HG03342 (cell line): Measurements from ENCODE around the gene GRIP1.

Source experiments
- ATAC-seq: cut with Tn5 transposase; IDR thresholded peaks from one replicate; pipeline ENCODE4 v1.9.1; 2021; ENCODE audit warnings: mild to moderate bottlenecking, moderate library complexity; ENCODE audit not compliant: unreplicated experiment

GRIP1 gene

GRCh38 chr12:66692986-66693385, 14.1 kb upstream of the GRIP1 start:
- no peak for ATAC-seq

- no peak for ATAC-seq
These were observed 13.3 kb upstream of the GRIP1 start for GRCh38 chr12:66692170-66692569.

- no peak for ATAC-seq
These were observed 10.1 kb upstream of the GRIP1 start for GRCh38 chr12:66688846-66689439.

DNA sequence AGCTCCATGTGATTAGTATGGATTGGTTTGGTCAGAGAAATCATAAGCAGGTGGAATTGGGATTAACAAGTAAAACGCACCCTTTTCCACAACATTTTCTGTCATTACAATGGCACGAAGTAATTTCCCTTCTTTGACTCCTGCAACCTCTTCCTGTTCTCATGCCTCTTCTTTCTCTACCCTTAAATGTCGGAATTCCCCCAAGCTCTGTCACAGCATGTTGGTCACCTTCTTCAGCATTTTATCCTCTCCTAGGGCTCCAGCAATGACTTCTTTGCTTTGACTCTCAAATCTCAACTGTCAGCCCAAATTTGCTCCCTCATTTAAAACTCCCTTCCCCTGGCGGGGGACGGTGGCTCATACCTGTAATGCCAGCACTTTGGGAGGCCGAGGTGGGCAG, 5.3 kb upstream of the GRIP1 start:
- ATAC-seq, result no peak

DNA sequence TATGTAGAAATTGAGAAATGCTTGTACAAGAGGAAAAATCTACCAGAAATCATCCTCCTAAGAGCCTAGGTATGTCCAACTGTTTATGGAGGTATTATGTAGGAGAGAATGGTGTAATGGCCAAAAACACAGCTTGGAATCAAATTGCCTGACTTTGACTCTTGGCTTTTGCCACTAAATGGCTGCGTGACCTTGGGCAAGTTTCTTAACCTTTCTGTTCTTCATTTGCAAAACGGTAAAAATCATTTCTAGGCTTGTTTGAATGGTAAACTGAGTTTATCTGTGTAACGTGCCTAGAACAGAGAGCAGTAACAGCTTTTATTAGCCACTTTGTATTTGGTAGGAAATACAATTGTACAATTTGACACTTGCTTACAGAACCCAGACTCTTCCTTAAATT, 4.9 kb upstream of the GRIP1 start:
- no peak for ATAC-seq

DNA sequence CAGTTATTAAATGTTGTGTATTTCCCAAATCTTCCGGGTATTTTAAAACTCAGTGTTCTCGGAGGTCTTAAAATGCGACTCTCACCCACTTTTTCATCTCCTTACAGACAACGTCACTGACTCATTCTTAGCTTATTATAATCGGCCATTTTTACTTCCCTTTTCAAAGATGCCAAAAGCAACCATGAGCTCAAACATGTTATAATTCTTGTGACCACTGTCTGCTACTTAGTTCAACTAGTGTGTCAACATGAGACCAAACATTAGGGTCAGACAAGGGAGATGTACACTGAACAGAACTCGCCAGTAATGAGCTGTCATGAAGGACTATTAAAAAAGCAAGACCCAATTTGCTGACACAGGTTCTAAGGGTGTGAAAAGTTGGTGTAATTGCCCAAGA, 4.2 kb upstream of the GRIP1 start:
- no peak for ATAC-seq

GRCh38 chr12:66679461-66680084, 697 bp upstream of the GRIP1 start:
- no peak for ATAC-seq

GRCh38 chr12:66676241-66676640, 2.6 kb downstream of the GRIP1 start:
- ATAC-seq, result no peak

GRCh38 chr12:66674495-66675122, 4.3 kb downstream of the GRIP1 start:
- no peak for ATAC-seq

- no peak for ATAC-seq
These were observed 9.3 kb downstream of the GRIP1 start for GRCh38 chr12:66669541-66669940.

GRCh38 chr12:66668311-66668710, 10.6 kb downstream of the GRIP1 start:
- ATAC-seq, result no peak

- no peak for ATAC-seq
These were observed 11.0 kb downstream of the GRIP1 start for GRCh38 chr12:66667906-66668305.

DNA sequence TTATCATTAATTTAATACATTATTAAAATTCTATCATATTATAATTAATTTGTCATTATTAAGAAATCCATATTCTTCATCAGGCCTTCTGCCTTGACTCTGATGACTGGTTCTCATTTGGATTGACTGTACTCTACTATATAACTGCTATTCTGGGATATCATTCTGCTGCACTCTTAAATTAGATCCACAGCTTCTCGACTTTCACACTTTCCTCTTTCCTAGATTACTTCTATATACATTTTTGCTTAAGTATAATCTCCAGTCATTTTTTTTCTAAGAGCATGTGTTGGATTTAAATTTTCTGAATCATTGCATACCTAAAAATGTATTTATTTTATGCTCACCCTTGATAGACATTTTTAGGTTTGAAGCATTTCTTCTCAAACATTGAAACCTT, 12.4 kb downstream of the GRIP1 start:
- no peak for ATAC-seq

- ATAC-seq, result no peak
These were observed 13.4 kb downstream of the GRIP1 start for GRCh38 chr12:66665435-66665985.

GRCh38 chr12:66664076-66664475, 14.8 kb downstream of the GRIP1 start:
- ATAC-seq, result no peak

- no peak for ATAC-seq
These were observed 15.3 kb downstream of the GRIP1 start for GRCh38 chr12:66663611-66664010.

- ATAC-seq, result no peak
These were observed 16.1 kb downstream of the GRIP1 start for GRCh38 chr12:66662729-66663128.

- no peak for ATAC-seq
These were observed 16.7 kb downstream of the GRIP1 start for GRCh38 chr12:66662179-66662578.

DNA sequence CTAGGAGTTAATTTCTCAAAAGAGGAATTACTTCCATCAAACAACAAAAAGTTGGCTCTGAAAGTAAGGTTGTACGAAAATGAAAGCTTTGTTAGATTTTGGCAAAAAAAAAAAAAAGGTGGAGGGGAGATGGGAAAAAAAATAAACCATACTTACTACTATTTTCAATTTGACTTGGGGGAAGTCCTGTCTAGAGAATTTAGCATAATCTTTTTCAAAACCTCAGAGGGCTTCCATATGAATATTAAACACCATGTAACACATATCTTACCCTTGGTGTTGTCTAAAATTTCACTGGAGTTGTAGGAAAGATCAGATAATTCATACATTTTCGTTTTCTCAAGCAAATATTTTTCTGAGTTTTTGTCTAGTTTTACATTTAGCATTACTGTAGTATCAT, 17.5 kb downstream of the GRIP1 start:
- no peak for ATAC-seq

GRCh38 chr12:66653796-66654195, 25.1 kb downstream of the GRIP1 start:
- ATAC-seq, result no peak

DNA sequence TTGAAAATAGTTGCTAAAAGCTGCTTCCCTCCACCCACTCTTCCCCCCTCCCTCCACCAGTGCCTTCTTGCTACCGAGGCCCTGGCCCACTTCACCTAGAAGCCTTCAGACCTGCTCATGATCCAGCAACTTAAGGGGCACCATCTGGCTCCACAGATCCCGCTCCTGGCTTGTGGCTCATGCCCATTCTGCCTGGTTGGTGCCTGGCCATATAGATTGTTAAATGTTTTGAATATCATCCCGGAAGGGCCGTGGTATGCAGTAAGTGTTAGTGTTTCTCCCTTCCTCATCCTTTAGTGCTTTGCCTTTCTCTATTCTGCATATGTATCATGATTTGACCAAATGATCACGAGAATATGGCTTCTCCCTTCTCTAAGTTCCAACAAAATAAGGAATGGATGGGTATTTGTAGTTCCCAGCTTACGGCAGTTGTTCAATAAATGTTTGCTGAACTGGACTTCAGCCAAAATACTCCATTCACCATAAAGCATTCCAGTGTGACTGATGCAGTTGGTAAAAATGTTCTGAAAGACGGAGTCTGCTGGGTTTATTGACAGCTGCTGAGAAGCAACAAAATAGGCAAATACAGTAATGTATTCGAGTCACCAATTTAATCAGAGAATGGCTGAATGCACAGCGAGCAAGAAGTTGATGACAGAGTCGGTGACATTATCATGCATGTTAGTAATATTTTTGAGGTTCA, 30.7 kb downstream of the GRIP1 start:
- ATAC-seq, result no peak
